Measurements from ENCODE around the gene SYNCRIP. TPM values are rescaled to one million over a fixed set of nuclear protein-coding genes. Genes with fewer than 3 reads are reported as not detected.

Gene SYNCRIP
- total RNA-seq, 2 donors from 2014 or later = 32.6 to 39.0 TPM

DNA sequence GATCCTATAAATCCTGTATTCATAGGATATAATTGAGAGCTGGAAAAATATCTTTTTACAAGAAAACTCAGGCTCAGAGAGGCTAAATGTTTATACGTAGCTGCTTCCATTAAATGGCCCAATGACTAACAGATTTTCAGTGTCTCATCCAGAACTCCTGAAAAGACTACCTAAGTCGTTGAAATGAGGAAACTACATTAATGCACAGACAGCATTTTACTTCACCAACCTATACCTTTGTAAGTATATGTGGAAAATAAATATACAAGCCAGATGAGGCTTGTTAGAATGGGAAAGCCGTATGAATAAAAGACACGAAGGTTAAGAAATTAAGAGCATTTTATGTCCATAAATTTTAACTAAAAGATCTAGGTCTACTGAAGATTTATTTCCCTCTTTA, 40.6 kb downstream of the SYNCRIP start:
- no peak overlapping the region for H3K4me3 ChIP-seq
- no peak for DNase-seq (ENCODE audit: low spot score)
- no peaks in the 10 kb centered on the region for H3K36me3 ChIP-seq
- no peaks in the 10 kb centered on the region for H3K4me1 ChIP-seq
- no peaks in the 10 kb centered on the region for H3K27me3 ChIP-seq
- no peak overlapping the region for H3K27ac ChIP-seq
- H3K9me3 ChIP-seq = no peaks in the 10 kb centered on the region
- TF ChIP-seq, protein P1, sequence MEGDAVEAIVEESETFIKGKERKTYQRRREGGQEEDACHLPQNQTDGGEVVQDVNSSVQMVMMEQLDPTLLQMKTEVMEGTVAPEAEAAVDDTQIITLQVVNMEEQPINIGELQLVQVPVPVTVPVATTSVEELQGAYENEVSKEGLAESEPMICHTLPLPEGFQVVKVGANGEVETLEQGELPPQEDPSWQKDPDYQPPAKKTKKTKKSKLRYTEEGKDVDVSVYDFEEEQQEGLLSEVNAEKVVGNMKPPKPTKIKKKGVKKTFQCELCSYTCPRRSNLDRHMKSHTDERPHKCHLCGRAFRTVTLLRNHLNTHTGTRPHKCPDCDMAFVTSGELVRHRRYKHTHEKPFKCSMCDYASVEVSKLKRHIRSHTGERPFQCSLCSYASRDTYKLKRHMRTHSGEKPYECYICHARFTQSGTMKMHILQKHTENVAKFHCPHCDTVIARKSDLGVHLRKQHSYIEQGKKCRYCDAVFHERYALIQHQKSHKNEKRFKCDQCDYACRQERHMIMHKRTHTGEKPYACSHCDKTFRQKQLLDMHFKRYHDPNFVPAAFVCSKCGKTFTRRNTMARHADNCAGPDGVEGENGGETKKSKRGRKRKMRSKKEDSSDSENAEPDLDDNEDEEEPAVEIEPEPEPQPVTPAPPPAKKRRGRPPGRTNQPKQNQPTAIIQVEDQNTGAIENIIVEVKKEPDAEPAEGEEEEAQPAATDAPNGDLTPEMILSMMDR (IDR thresholded peaks at IDR 0.05) = no peak

DNA sequence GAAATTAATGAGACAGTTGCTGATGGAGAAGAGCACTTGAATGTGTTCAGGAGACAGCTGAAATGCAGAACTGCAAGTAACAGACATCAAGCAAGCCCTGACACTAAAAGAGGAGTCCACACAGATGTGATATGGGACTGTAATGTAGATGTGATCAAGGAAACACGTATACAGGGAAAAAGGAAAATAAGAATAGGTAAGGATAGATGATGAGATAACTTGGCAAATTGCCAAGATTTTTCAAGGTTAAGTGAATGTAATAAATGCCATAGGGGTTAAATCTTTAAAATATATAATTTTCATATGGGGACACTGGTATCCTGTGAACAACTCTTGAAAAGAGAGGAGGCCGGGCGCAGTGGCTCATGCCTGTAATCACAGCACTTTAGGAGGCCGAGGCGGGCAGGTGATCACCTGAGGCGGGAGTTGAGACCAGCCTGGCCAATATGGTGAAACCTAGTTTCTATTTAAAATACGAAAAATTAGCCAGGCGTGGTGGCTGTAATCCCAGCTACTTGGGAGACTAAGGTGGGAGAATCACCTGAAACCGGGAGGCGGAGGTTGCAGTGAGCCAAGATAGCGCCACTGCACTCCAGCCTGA, 41.9 kb downstream of the SYNCRIP start:
- TF ChIP-seq, protein P1 (IDR thresholded peaks at IDR 0.05) = no peak
- H3K27me3 ChIP-seq = no peaks in the 10 kb centered on the region
- DNase-seq (ENCODE audit: low spot score) = no peak
- H3K4me3 ChIP-seq = no peak overlapping the region
- H3K9me3 ChIP-seq = no peaks in the 10 kb centered on the region
- H3K36me3 ChIP-seq = no peaks in the 10 kb centered on the region
- H3K27ac ChIP-seq = no peak overlapping the region
- H3K4me1 ChIP-seq = no peaks in the 10 kb centered on the region

DNA sequence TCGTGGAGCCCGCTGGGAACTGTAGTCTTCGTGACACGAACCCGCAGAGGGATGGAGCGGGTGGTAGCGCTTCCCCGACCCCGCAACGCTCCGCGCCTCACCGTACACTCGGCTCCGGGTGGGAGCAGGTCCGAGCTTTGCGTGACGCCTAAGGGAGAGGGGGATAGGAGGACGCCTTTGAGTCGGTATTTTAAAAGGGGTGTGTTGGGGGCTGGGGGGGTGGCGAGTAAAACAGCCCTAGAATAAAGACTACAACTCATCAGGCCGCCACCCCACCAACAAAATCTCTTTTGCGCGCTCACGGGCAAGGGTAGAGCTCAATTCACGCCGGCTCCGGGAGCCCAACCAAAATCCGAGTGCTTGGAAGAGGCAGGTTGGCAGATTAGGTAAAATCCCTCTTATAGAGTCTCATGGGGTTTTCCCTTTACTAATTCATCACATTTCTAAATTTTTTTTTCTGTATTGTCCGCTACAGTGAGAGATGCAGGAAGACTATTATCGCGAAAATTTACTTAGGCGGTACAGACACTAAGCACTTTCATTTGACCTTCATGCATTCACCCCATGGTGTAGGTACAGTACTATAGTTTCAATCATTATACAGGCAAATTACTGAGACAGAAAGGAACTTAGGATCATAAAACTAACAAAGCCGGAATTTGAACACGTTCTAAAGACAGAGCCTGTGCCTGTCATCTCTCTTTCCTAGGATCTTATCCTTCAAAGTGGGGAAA, 48.3 kb downstream of the SYNCRIP start:
- no peak for DNase-seq (ENCODE audit: low spot score)
- TF ChIP-seq, protein P1 (IDR thresholded peaks at IDR 0.05) = no peak

DNA sequence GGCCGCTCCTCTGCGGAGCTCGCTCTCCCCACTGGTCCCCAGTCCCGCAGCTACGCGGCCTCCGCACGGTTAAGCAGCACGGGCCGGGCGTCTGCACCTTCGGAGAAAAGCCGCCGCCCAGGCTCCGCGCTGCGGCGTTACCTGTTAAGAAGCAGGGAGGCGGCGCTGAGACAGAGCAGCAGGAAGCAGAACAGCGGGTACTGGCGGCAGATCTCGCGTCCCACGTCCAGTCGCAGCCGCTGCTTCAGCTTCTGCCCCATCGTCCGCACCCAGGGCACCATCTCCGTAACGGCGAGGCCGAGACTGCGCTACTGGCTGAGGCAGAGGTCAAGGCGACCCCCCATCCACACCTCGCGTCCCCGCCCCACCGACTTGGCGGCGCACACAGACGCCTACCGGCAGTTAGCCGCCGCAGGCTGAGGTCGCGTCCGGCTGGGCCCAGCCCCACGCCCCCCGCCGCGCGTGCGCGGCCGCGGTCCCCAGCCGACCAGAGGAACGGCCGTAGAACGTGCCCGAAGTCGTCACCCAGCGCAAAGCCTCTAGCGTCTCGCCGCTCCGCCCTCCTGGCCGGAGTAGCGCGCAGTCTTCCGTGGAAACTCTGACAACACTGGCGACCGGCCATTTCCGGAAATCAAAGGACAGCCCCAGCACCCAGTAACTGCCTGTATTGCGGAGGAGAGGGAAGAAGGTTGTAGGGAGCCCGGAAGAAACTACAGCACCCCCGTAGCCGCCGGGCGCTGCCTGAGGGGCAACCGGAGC, 49.1 kb downstream of the SYNCRIP start, which contains the start of gene SNX14:
SNX14 (minus strand) TSS at position 421 of the 759 bp plus-strand sequence; CDS start at position 281, 140 bp downstream.
- TF ChIP-seq, protein P1 (IDR thresholded peaks at IDR 0.05) = no peak
- H3K4me3 ChIP-seq = peak within 1 kb of the TSS; percentile 80 to 84
- H3K4me1 ChIP-seq = peaks cover 0 to 17% of the 10 kb centered on the region in 2 donors
- no peaks in the 10 kb centered on the region for H3K9me3 ChIP-seq
- peak within 1 kb of the TSS; percentile 98 for H3K27ac ChIP-seq
- no peaks in the 10 kb centered on the region for H3K27me3 ChIP-seq
- peak; percentile 97 for DNase-seq (ENCODE audit: low spot score)
- H3K36me3 ChIP-seq = no peaks in the 10 kb centered on the region

More for the DNA sequence above, 48.3 kb downstream of the SYNCRIP start:
- H3K36me3 ChIP-seq = no peaks in the 10 kb centered on the region
- no peaks in the 10 kb centered on the region for H3K27me3 ChIP-seq
- H3K9me3 ChIP-seq = no peaks in the 10 kb centered on the region
- peak overlapping the region; percentile 98 for H3K27ac ChIP-seq
- H3K4me1 ChIP-seq = peaks cover 0 to 17% of the 10 kb centered on the region in 2 donors
- peak overlapping the region; percentile 80 to 84 for H3K4me3 ChIP-seq

DNA sequence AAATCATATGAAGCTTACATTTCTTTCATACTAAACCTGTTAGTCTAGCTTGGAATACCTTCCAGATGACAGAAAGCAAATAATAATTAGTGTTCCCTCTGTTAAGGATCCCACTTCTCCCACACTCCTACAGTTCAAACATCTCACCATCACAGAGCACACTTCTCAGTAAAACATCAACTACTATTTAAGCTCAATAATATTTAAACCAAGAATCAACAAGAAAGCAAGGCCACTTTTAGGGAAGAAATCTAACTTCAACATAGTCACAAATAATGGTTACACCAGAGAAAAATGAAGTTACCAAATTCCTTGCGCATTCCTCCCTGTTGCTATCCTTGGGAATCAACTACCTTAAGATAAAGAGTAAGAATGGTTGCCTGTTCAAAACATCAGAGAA, 50.7 kb downstream of the SYNCRIP start:
- Histone ChIP-seq H3K4me1 (peaks cover 0 to 17% of the 10 kb centered on the region in 2 donors), H3K9me3 (no peaks in the 10 kb centered on the region), H3K36me3 (no peaks in the 10 kb centered on the region), H3K27ac (no peak overlapping the region), H3K27me3 (no peaks in the 10 kb centered on the region), H3K4me3 (no peak overlapping the region)
- DNase-seq (ENCODE audit: low spot score) = no peak
- TF ChIP-seq, protein P1 (IDR thresholded peaks at IDR 0.05) = no peak

All from right atrium auricular region (tissue), 2 donors.